Stimulated activated CD8-positive, alpha-beta memory T cell treated with anti-CD3 and anti-CD28 coated beads, Interleukin-7, amount 100 ng/mL, for 48 hours (primary cell): ENCODE data around the gene C12orf57.
"Not testable (repeated sequence)": the region's sequence is repeated elsewhere in the genome, so short reads cannot be mapped to it uniquely, and the experiment has no call there.

ENCODE experiments used
- DNase-seq, 2 donors: peaks; one replicate each; pipeline ENCODE4 v3.0.0-alpha.2; 2020; ENCODE audit warnings: low read depth in 1 of 2; ENCODE audit errors: extremely low read depth in 1 of 2

C12orf57 gene

DNA sequence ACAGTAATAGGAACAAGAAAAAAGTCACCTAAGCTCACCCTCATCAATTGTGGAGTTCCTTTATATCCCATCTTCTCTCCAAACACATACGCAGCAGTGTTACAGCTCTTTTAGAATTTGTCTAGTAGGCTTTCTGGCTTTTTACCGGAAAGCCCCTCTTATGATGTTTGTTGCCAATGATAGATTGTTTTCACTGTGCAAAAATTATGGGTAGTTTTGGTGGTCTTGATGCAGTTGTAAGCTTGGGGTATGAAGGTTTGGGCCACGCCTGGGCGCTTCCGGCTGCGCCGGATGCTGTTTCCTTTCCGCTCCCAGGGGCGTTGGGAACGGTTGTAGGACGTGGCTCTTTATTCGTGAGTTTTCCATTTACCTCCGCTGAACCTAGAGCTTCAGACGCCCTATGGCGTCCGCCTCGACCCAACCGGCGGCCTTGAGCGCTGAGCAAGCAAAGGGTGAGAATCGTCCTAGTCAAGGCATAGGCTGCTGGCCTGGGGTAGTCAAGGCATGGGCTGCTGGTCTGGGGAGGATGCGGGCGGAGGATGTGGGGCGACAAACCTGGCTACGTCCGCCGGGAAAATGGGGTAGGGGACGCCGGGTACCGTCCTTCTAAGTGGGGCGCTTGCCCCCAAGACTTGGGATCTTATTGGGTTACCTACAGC is at the start of gene C12orf57, which contains the start of gene RNU7-1:
TSS of gene C12orf57 (plus strand) at position 301 of the 659 bp plus-strand sequence. CDS start at position 401, 100 bp downstream.
TSS of gene RNU7-1 (plus strand) at position 95 of the 659 bp plus-strand sequence.
- DNase-seq = peak; percentile 69 to 74

GRCh38 chr12:6894321-6894720 is 49.5 kb upstream of the C12orf57 start:
- DNase-seq = no peak

GRCh38 chr12:6896846-6897435 is 46.9 kb upstream of the C12orf57 start:
- no peak for DNase-seq

DNA sequence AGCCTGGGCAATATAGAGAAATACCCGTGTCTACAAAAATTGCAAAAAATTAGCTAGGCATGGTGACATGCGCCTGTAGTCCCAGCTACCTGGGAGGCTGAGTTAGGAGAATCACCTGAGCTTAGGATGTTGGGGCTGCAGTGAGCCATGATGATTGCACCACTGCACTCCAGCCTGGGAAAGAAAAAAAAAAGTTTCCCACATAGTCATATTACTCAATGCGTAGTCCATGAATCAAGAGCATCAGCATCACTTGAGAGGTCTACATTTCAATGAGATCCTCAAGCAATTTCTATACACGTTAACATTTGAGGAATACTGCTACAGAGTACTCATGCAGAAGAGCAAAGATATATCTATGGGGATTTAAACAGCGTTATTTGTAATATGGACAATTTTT is 44.4 kb upstream of the C12orf57 start:
- no peak for DNase-seq

DNA sequence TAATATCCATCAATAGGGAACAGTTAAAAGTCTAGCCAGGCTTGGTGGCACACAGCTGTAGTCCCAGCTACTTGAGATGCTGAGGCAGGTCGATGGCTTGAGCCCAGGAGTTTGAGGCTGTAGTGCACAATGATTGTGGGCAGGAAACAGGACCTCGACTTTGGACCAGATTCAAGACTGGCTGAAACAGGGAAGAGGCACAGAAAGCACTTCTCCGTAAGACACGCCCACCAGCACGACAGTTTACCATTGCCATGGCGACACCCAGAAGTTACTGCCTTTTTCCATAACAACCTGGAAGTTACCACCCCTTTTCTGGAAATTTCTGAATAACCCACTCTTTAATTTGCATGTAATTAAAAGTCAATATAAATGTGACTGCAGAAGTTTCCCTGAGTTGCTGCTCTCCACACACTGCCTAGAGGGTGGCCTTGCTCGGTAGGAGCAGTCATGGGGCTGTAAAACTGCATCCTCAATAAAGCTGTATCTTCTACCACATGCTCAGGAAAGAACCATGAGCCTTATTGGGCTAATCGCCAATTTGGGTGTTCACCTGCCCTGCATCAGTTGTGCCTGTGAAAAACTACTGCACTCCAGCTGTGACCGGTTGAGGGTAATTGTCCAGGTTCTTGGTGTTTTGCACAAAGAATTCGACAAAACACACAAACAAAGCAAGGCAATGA is 43.8 kb upstream of the C12orf57 start:
- no peak for DNase-seq

DNA sequence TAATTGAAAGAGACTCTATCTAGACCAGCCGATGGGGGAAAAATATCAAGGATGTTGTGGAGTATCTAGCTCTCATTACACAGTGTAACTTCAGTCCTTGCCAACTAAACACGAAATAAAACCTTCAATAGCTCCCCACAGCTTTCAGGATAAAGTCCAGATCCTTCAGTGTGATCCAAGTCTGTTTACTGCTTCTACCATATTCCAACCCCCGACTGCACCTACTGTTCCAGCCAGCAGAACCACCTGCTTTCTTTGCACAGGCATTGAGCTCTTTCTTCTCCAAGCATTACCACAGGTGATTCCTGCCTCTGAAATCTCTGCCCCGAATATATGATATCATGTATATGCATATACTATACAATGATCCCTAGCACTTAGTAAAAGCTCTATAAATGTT is 41.4 kb upstream of the C12orf57 start:
- no peak for DNase-seq

DNA sequence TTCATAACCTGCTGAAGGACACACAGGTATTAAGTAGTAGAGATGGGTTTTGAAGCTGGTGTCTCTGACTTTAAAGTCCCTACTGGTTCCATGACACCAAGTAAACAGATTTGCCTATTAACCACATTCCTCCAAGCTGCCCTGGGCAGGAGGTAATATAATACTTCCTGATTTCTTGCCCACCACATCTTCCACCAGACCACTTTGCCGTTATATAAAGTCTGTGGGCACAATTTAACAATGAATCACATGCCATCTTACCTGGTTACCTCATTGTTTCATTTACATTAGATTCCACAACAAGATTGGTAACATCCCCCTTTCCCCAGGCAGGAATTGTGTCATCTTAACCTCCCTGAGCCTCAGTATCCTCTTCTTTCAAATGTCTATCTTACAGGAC is 40.1 kb upstream of the C12orf57 start:
- no peak for DNase-seq

- peak; percentile 93 to 98 for DNase-seq
Measured at GRCh38 chr12:6904280-6905276, 39.2 kb upstream of the C12orf57 start, which contains the start of gene LRRC23. LRRC23 (plus strand) TSS chr12:6904822; CDS start chr12:6905634, 812 bp downstream.

GRCh38 chr12:6905414-6906040 is 38.3 kb upstream of the C12orf57 start:
- DNase-seq = no peak

- not testable (repeated sequence) for DNase-seq
Measured at GRCh38 chr12:6908141-6908540, 35.7 kb upstream of the C12orf57 start.

GRCh38 chr12:6909421-6910145 is 34.2 kb upstream of the C12orf57 start:
- no peak for DNase-seq

GRCh38 chr12:6912164-6912935 is 31.5 kb upstream of the C12orf57 start:
- DNase-seq = no peak

- peak; percentile 71 to 76 for DNase-seq
Measured at GRCh38 chr12:6914246-6914946, 29.4 kb upstream of the C12orf57 start, which contains the start of gene ENO2. ENO2 (plus strand) TSS chr12:6914580; CDS start chr12:6915833, 1,253 bp downstream.

DNA sequence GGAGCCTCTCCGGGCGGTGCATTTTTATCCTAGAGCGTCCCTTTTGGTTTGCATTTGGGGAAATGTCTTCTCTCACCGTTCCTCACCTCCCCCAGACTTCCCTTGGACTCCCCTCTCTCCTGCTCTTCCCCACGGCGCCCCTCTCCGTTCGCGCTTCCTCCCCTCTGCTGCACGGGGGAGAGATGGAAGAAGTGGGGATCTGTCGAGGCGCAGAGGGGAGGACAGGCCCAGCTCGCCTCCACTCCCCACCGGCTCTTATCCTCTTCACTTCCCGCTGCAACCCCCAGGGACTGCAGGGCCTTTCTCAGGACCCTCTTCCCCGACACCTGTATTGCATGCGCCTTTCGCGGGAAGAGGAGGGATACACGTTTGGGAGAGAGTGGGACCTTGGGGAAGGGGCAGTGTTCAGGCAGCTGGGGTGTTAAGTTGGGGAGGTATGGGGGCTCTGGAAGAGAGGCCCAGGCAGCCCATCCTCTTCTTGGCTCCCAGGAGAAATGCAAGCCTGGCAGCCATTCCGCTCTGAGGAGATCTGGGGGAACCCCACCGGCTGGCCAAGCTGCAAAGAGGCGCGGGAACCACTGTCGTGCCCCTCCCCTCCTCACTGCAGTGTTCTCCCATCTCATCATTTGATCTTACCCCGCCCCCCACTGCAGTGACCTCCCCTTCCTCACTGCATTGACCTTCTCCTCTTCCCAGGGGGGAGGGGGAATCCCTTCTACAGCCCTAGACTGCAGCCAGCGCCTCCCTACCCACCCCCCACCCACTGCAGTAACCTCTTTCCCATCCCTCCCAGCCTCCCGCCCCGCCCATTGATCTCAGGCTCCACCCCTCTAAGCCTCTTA is 28.7 kb upstream of the C12orf57 start:
- DNase-seq = no peak

DNA sequence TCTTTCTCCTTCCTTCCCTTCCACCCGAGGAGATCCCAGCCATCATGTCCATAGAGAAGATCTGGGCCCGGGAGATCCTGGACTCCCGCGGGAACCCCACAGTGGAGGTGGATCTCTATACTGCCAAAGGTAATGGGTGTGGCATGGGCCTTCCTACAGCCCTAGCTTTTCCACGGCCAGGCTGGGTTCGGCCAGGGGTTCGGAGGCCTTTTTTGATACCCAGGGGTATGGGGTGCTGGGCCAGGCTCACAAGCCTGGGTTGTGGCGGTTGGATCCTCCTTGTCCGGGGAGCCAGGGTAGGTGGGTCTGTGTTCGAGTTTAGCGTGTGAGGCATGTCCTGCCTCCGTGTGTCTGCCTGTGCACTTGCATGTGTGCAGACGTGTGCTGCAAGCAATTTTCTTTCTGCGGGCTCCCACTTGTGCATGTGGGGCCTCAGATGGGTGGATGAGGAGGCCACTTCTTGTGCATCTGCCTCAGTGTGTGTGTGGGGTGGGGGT is 28.0 kb upstream of the C12orf57 start:
- DNase-seq = no peak

GRCh38 chr12:6916426-6917200 is 27.2 kb upstream of the C12orf57 start:
- no peak for DNase-seq
